OCI-LY1 (cell line): ENCODE measurements around the gene IVD.

ENCODE experiments used
- H2AFZ ChIP-seq: fragments of 200-600 bp; sonication (generic), shearing (Covaris generic); 2 replicates; pipeline ENCODE4 v1.6.0; 2014; ENCODE audit warnings: antibody characterized with exemption, mild to moderate bottlenecking, low read length
- H3F3A ChIP-seq: fragments of 200-600 bp; sonication (generic), shearing (Covaris generic); 2 replicates; pipeline ENCODE4 v1.6.0; 2014; ENCODE audit warnings: mild to moderate bottlenecking, antibody characterized with exemption, low read length, moderate library complexity; ENCODE audit not compliant: insufficient read depth
- H3K27ac ChIP-seq: fragments of 200-600 bp; sonication (generic); 2 replicates; pipeline ENCODE4 v1.5.1; 2014; ENCODE audit warnings: low read length, mixed run types, mild to moderate bottlenecking, low read depth; ENCODE audit not compliant: poor library complexity, severe bottlenecking
- H3K27me3 ChIP-seq: fragments of 200-600 bp; sonication (generic); 2 replicates; pipeline ENCODE4 v1.6.0; 2014; ENCODE audit warnings: antibody characterized with exemption, mild to moderate bottlenecking, low read length, moderate library complexity; ENCODE audit not compliant: insufficient read depth
- H3K36me3 ChIP-seq: fragments of 200-600 bp; sonication (generic); 2 replicates; pipeline ENCODE4 v1.6.1; 2014; ENCODE audit warnings: mild to moderate bottlenecking, antibody characterized with exemption, low read length, moderate library complexity, mixed read lengths; ENCODE audit not compliant: insufficient read depth
- H3K4me1 ChIP-seq: fragments of 200-600 bp; sonication (generic); 2 replicates; pipeline ENCODE4 v1.5.1; 2014; ENCODE audit warnings: mild to moderate bottlenecking, low read length, moderate library complexity; ENCODE audit not compliant: insufficient read depth, severe bottlenecking
- H3K4me2 ChIP-seq: fragments of 200-600 bp; sonication (generic), shearing (Covaris generic); 2 replicates; pipeline ENCODE4 v1.6.1; 2014; ENCODE audit warnings: low read length
- H3K4me3 ChIP-seq: fragments of 200-600 bp; sonication (generic); 2 replicates; pipeline ENCODE4 v1.5.1; 2014; ENCODE audit warnings: low read length, low read depth, mild to moderate bottlenecking, mixed read lengths; ENCODE audit not compliant: poor library complexity, severe bottlenecking
- H3K79me2 ChIP-seq: fragments of 200-600 bp; shearing (Covaris generic); 2 replicates; pipeline ENCODE4 v1.6.1; 2016; ENCODE audit warnings: mixed run types, low read length, mixed read lengths; ENCODE audit not compliant: insufficient read depth
- H3K9ac ChIP-seq: fragments of 200-600 bp; sonication (generic), shearing (Covaris generic); 2 replicates; pipeline ENCODE4 v1.6.1; 2014; ENCODE audit warnings: mild to moderate bottlenecking, low read length, mixed read lengths
- H3K9me2 ChIP-seq: fragments of 200-600 bp; sonication (generic), shearing (Covaris generic); 2 replicates; pipeline ENCODE4 v1.6.1; 2014; ENCODE audit warnings: low read depth, mild to moderate bottlenecking, low read length, mixed read lengths
- H3K9me3 ChIP-seq: fragments of 200-600 bp; shearing (Covaris generic); 2 replicates; pipeline ENCODE4 v1.6.1; 2014; ENCODE audit warnings: low read length, mixed read lengths
- H4K20me1 ChIP-seq: fragments of 200-600 bp; sonication (generic), shearing (Covaris generic); 2 replicates; pipeline ENCODE4 v1.6.0; 2016; ENCODE audit warnings: mild to moderate bottlenecking, low read length; ENCODE audit not compliant: insufficient read depth
- CTCF ChIP-seq: fragments of 200-600 bp; sonication (generic), shearing (Covaris generic); IDR thresholded peaks from 2 replicates; pipeline ENCODE4 v1.5.1; 2017; ENCODE audit warnings: mild to moderate bottlenecking, antibody characterized with exemption, low read length, moderate library complexity, mixed read lengths
- EZH2 ChIP-seq: fragments of 200-600 bp; sonication (generic), shearing (Covaris generic); IDR thresholded peaks from 2 replicates; pipeline ENCODE4 v1.8.0; 2017; ENCODE audit warnings: borderline replicate concordance, mixed run types, mild to moderate bottlenecking, antibody characterized with exemption, low read length, moderate library complexity, mixed read lengths

IVD gene

GRCh38 chr15:40415226-40415625 is 9.6 kb downstream of the IVD start:
- no peaks in the 10 kb centered on the region for H3K4me1 ChIP-seq
- H3K9ac ChIP-seq = no peak overlapping the region
- no peaks in the 10 kb centered on the region for H3K27me3 ChIP-seq
- H3K27ac ChIP-seq = no peak overlapping the region
- H3K9me3 ChIP-seq = no peaks in the 10 kb centered on the region
- H3K36me3 ChIP-seq = peaks cover 75% of the 10 kb centered on the region
- H4K20me1 ChIP-seq = no peaks in the 10 kb centered on the region
- H3K4me3 ChIP-seq = no peak overlapping the region
- H2AFZ ChIP-seq = no peak overlapping the region
- no peak overlapping the region for H3K4me2 ChIP-seq
- no peaks in the 10 kb centered on the region for H3K9me2 ChIP-seq
- no peaks in the 10 kb centered on the region for H3F3A ChIP-seq
- TF ChIP-seq EZH2 (no peak), CTCF (no peak)
- no peaks in the 10 kb centered on the region for H3K79me2 ChIP-seq

GRCh38 chr15:40416056-40416455 is 10.5 kb downstream of the IVD start:
- H3K27ac ChIP-seq = no peak overlapping the region
- H2AFZ ChIP-seq = no peak overlapping the region
- no peaks in the 10 kb centered on the region for H3K4me1 ChIP-seq
- no peaks in the 10 kb centered on the region for H3K9me3 ChIP-seq
- no peaks in the 10 kb centered on the region for H3K27me3 ChIP-seq
- TF ChIP-seq CTCF (no peak), EZH2 (no peak)
- H3K79me2 ChIP-seq = no peaks in the 10 kb centered on the region
- H3K9me2 ChIP-seq = no peaks in the 10 kb centered on the region
- no peak overlapping the region for H3K4me3 ChIP-seq
- H3K4me2 ChIP-seq = no peak overlapping the region
- no peaks in the 10 kb centered on the region for H3F3A ChIP-seq
- no peaks in the 10 kb centered on the region for H4K20me1 ChIP-seq
- H3K36me3 ChIP-seq = peaks cover 67% of the 10 kb centered on the region
- no peak overlapping the region for H3K9ac ChIP-seq

GRCh38 chr15:40418126-40418525 is 12.5 kb downstream of the IVD start:
- no peaks in the 10 kb centered on the region for H3K79me2 ChIP-seq
- no peak overlapping the region for H3K4me3 ChIP-seq
- H3K36me3 ChIP-seq = peaks cover 46% of the 10 kb centered on the region
- no peak for TF ChIP-seq CTCF
- TF ChIP-seq EZH2 = no peak
- no peaks in the 10 kb centered on the region for H3K9me2 ChIP-seq
- H3K27me3 ChIP-seq = no peaks in the 10 kb centered on the region
- no peak overlapping the region for H3K27ac ChIP-seq
- no peak overlapping the region for H3K4me2 ChIP-seq
- no peaks in the 10 kb centered on the region for H3F3A ChIP-seq
- H3K9ac ChIP-seq = no peak overlapping the region
- H2AFZ ChIP-seq = no peak overlapping the region
- no peaks in the 10 kb centered on the region for H3K4me1 ChIP-seq
- H3K9me3 ChIP-seq = no peaks in the 10 kb centered on the region
- no peaks in the 10 kb centered on the region for H4K20me1 ChIP-seq
